ENCODE measurements around the gene SCUBE1. TPM values are rescaled to one million over a fixed set of nuclear protein-coding genes. Genes with fewer than 3 reads are reported as not detected.

Gene SCUBE1
- total and polyA plus RNA-seq, 10 of the 15 experiments (the other 5 are each of a cell fraction or from before 2014, with no cell fraction given), result not detected

GRCh38 chr22:43245717-43246116 lies 97.5 kb downstream of the SCUBE1 start:
- Histone ChIP-seq H3K4me3 (no peak overlapping the region), H3K4me1 (ENCODE audit: control insufficient read depth, insufficient read depth, low read length) (no peaks in the 10 kb centered on the region; the same call in 1 of the 2 replicates), H3K27me3 (replicated peaks in 1 of 2; ENCODE audit: control insufficient read depth in 2 of 2, insufficient read depth in 2 of 2, low read length in 1 of 2) (peaks cover 0 to 2% of the 10 kb centered on the region in 2 experiments; a peak in 3 of 4 replicates), H3K4me2 (ENCODE audit: control insufficient read depth, insufficient read depth) (no peak overlapping the region), H3K36me3 (ENCODE audit: control insufficient read depth in 2 of 2, insufficient read depth in 2 of 2, low read length in 1 of 2) (no peaks in the 10 kb centered on the region), H3K27ac (ENCODE audit: control insufficient read depth, insufficient read depth) (no peak overlapping the region), H3K79me2 (ENCODE audit: control insufficient read depth, insufficient read depth, low read length) (no peaks in the 10 kb centered on the region), H3K9ac (ENCODE audit: control insufficient read depth, insufficient read depth, low read length) (no peak overlapping the region), H2AFZ (ENCODE audit: control insufficient read depth, low read depth, low read length) (no peak overlapping the region), H4K20me1 (ENCODE audit: control insufficient read depth, insufficient read depth) (no peaks in the 10 kb centered on the region), H3K9me3 (replicated peaks; ENCODE audit: control insufficient read depth, insufficient read depth, low read length) (no peaks in the 10 kb centered on the region)
- WGBS (ENCODE audit: insufficient coverage, insufficient replicate concordance, low lambda C conversion rate, missing lambda C conversion rate), result 17% methylated on average over 10 of the region's 10 CpGs
- TF ChIP-seq BHLHE40 (IDR thresholded peaks at IDR 0.05; ENCODE audit: borderline replicate concordance in 1 of 2, low read depth in 2 of 2, low read length in 1 of 2) (peak in 1 of 2 experiments; percentile 54; a peak in 2 of 4 replicates), POLR2AphosphoS2 (IDR thresholded peaks at IDR 0.05; ENCODE audit: low read depth, low read length) (no peak)
- FAIRE-seq (no peak), ATAC-seq (no peak), DNase-seq (ENCODE audit: low read depth, low spot score) (no peak)
- intact Hi-C loops (cut with micrococcal nuclease; ENCODE audit: unreplicated experiment) (no loop called here), in situ Hi-C loops (cut with MboI) (no loop called here)
- ChIA-PET RAD21 (ENCODE audit: unreplicated experiment) (no interaction called here), POLR2A (no interaction called here), SMC1A (ENCODE audit: uncharacterized antibody, unreplicated experiment) (no interaction called here), CTCF (interaction anchor here (0.9 kb wide), 1 partner anchor 29 kb away, joined by 3 read pairs; no protein-coding TSS in a partner anchor)
- no TSS peak for BruUV-seq (replicated peaks)

- ATAC-seq, result no peak
- no peaks in the 10 kb centered on the region for H3K9me3 ChIP-seq (replicated peaks; ENCODE audit: control insufficient read depth, insufficient read depth, low read length)
- CTCF ChIA-PET, result no interaction called here
- H2AFZ ChIP-seq (ENCODE audit: control insufficient read depth, low read depth, low read length), result no peak overlapping the region
- SMC1A ChIA-PET (ENCODE audit: uncharacterized antibody, unreplicated experiment), result no interaction called here
- no peak for TF ChIP-seq ZNF24 (IDR thresholded peaks at IDR 0.05)
- TF ChIP-seq TCF3 (IDR thresholded peaks at IDR 0.05; ENCODE audit: borderline replicate concordance, insufficient read depth, low read depth, low read length), result no peak
- no peak for TF ChIP-seq ZNF622 (IDR thresholded peaks at IDR 0.05)
- no peak for TF ChIP-seq FOXM1 (IDR thresholded peaks at IDR 0.05; ENCODE audit: low read depth, low read length)
- TF ChIP-seq ZNF384 (IDR thresholded peaks at IDR 0.05; ENCODE audit: borderline replicate concordance, low read depth, low read length), result no peak
- no peak for TF ChIP-seq FOS (IDR thresholded peaks at IDR 0.05; ENCODE audit: borderline replicate concordance, extremely low read depth, insufficient read length)
- no peak for TF ChIP-seq MAX (IDR thresholded peaks at IDR 0.05; ENCODE audit: low read depth, low read length)
- TF ChIP-seq NR2C1 (IDR thresholded peaks at IDR 0.05), result no peak
- TF ChIP-seq POLR2A (IDR thresholded peaks at IDR 0.05; ENCODE audit: low read depth, low read length), result no peak
- no peak for TF ChIP-seq HDAC2 (IDR thresholded peaks at IDR 0.05)
- no peak for TF ChIP-seq BRCA1 (IDR thresholded peaks at IDR 0.05; ENCODE audit: low read depth, low read length)
- no peak for TF ChIP-seq GATAD2B (conservative IDR thresholded peaks at IDR 0.05; ENCODE audit: low read depth)
- TF ChIP-seq RELB (IDR thresholded peaks at IDR 0.05; ENCODE audit: low read depth), result no peak
- WGBS (ENCODE audit: insufficient coverage, insufficient replicate concordance, low lambda C conversion rate, missing lambda C conversion rate), result 45% methylated on average over 24 of the region's 24 CpGs
- DNase-seq (ENCODE audit: low read depth, low spot score), result no peak
- RAD21 ChIA-PET (ENCODE audit: unreplicated experiment), result no interaction called here
- no peak overlapping the region for H3K9ac ChIP-seq (ENCODE audit: control insufficient read depth, insufficient read depth, low read length)
- intact Hi-C loops (cut with micrococcal nuclease; ENCODE audit: unreplicated experiment) (no loop called here), in situ Hi-C loops (cut with MboI) (no loop called here)
- H3K27ac ChIP-seq (ENCODE audit: control insufficient read depth, insufficient read depth), result no peak overlapping the region
- no peaks in the 10 kb centered on the region; the same call in 1 of the 2 replicates for H3K4me1 ChIP-seq (ENCODE audit: control insufficient read depth, insufficient read depth, low read length)
- no peak overlapping the region for H3K4me3 ChIP-seq
- POLR2A ChIA-PET, result no interaction called here
- no TSS peak for BruUV-seq (replicated peaks)
- FAIRE-seq, result no peak
- no peaks in the 10 kb centered on the region for H4K20me1 ChIP-seq (ENCODE audit: control insufficient read depth, insufficient read depth)
- H3K36me3 ChIP-seq (ENCODE audit: control insufficient read depth in 2 of 2, insufficient read depth in 2 of 2, low read length in 1 of 2), result no peaks in the 10 kb centered on the region
- H3K4me2 ChIP-seq (ENCODE audit: control insufficient read depth, insufficient read depth), result no peak overlapping the region
- H3K79me2 ChIP-seq (ENCODE audit: control insufficient read depth, insufficient read depth, low read length), result no peaks in the 10 kb centered on the region
- peaks cover 0 to 2% of the 10 kb centered on the region in 2 experiments; a peak in 3 of 4 replicates for H3K27me3 ChIP-seq (replicated peaks in 1 of 2; ENCODE audit: control insufficient read depth in 2 of 2, insufficient read depth in 2 of 2, low read length in 1 of 2)
These were observed 98.2 kb downstream of the SCUBE1 start for GRCh38 chr22:43244803-43245527.

Measured in GM12878 (cell line).